GM20000 (cell line): Measurements from ENCODE around the gene CHID1.

Source experiments
- DNase-seq: peaks from one replicate; pipeline ENCODE4 v3.0.0; 2012; ENCODE audit warnings: low spot score
- CTCF ChIP-seq: IDR thresholded peaks from 2 replicates; pipeline ENCODE4 v1.5.1; 2012; ENCODE audit warnings: mild to moderate bottlenecking, control low read depth; ENCODE audit errors: extremely low read depth, missing control alignments

Gene CHID1

GRCh38 chr11:933142-933851 is 22.7 kb upstream of the CHID1 start:
- TF ChIP-seq CTCF = no peak
- DNase-seq = no peak

GRCh38 chr11:932435-932834 is 21.8 kb upstream of the CHID1 start:
- no peak for TF ChIP-seq CTCF
- no peak for DNase-seq

- no peak for TF ChIP-seq CTCF
- DNase-seq = no peak
Observed at GRCh38 chr11:931385-931784, 20.8 kb upstream of the CHID1 start.

GRCh38 chr11:929405-929804 is 18.8 kb upstream of the CHID1 start:
- no peak for TF ChIP-seq CTCF
- no peak for DNase-seq

DNA sequence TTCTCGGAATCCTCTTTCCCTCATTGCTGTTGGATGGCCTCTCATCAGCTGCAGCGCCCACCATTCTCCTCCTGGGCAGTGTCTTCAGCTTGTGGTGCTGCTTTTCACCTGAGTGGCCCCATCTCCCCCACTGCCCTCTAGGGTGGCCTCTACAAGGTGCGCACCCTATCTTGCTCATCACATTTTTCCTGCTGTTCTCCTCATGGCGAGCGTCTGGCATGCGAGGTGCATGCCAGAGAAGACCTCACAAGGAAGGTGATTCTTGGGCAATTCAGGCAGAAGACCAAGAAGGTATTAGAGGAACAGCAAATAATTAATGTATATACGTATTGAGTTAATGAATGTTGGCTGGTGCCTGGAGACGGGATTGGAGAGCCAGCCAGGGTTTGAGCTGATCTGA is 18.2 kb upstream of the CHID1 start:
- TF ChIP-seq CTCF = no peak
- no peak for DNase-seq

DNA sequence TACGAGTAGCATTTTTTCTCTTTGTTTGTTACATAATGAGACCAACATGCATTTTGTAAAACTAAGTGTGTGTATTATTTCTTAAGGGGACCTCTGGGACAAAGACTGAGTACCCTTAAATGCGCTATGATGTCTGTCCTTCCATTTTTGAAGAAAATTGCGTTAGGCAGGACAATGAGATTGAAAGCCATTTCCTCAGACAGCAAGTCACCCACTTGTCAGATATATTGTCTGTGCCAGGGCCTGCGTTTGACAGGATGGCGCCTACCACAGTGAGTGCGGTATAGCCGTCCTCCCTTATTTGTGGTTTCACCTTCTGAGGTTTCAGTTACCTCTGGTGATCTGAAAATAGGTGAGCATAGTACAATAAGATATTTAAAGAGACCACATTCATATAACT is 17.3 kb upstream of the CHID1 start:
- no peak for TF ChIP-seq CTCF
- DNase-seq = no peak

DNA sequence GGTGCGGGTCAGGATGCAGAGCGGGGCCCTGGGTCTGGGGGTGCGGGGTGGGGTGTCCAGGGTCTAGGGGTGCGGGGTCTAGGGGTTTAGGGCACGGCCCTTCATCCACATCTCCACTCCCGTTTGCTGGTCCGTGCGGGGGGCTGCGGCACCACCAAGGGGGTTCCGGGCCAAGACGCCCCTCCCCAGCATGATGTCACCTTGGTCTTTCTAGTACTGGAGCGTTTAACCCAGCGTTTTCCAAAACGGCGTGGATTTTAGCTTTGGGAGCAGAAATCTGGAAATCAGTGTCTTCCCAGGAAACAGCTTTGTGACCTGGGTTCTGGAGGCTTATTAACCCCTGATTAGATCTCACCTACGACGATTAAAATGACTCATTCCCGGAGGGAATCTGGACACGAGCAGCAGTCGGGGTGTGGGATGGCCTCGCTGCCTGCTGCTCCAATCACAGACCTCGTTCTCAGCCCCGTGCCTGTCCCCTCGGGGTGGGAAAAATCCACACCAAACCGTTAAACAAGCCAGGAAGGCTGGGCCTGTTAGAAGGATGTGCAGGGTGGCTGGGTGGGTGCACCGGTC is 15.8 kb upstream of the CHID1 start:
- no peak for TF ChIP-seq CTCF
- DNase-seq = no peak
